ENCODE results near the gene CCNJL. TPM values are rescaled to one million over a fixed set of nuclear protein-coding genes. Genes with fewer than 3 reads are reported as not detected.

The CCNJL gene
- 0.28 TPM for polyA plus RNA-seq (2012; ENCODE audit: low read depth, missing spikeins)

DNA sequence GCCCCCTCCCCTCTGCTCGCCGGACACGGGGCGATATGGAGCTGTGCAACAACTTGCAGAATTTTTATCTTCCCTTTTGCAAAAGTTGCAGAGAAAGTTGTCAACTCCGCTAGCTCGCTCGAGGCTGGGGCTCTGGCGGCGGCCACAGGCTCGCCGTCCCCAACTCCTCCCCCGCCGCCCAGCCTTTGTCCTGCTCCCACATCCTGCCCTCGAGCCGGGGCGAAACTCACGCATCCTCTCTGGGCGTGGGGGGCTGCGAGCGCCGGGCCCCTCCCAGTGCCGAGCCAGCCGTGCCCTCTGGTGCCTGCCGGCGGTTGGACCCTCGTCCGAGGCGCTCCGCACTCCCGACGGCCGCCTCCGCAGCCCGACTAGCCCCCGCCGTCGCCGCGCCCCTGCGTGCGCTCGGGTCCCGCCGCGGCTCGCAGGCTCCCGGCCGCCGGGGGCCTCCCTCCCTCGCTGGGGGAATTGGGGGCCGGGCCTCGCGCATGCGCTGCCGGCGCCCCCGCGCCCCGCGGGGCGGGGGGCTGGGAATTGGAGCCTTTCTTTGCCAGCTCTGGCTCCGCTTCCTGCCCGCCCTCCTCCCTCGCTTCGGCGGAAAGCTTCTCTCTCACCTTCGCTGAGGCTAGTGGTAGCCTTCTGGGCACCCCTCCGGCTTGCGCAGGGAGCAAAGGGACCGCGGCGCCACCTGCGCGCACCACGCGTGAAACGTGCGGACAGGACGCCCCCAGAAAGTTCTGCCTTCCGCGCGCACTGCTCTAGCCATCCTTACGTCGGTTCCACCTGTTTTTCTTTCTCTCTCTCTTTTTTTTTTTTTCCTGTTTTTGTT lies at the start of gene CCNJL:
CCNJL (minus strand) TSS at position 431 of the 826 bp plus-strand sequence. CDS start 641 bp downstream, outside the sequence.
- no peak for TF ChIP-seq PAX5 (IDR thresholded peaks at IDR 0.05; ENCODE audit: insufficient read depth, low read length, severe bottlenecking)
- no peak for TF ChIP-seq POLR2A (IDR thresholded peaks at IDR 0.05; ENCODE audit: low read depth, low read length)
- no peak for TF ChIP-seq POLR2AphosphoS5 (IDR thresholded peaks at IDR 0.05; ENCODE audit: low read depth, low read length)
- no peak for TF ChIP-seq POU2F2 (IDR thresholded peaks at IDR 0.05; ENCODE audit: low read depth, low read length)
- TF ChIP-seq TAF1 (IDR thresholded peaks at IDR 0.05; ENCODE audit: low read depth, low read length), result no peak
- TF ChIP-seq SPI1 (IDR thresholded peaks at IDR 0.05; ENCODE audit: low read depth, low read length), result no peak
- FAIRE-seq (peak; percentile 61), DNase-seq (ENCODE audit: insufficient read length, low spot score) (peak; percentile 62)

DNA sequence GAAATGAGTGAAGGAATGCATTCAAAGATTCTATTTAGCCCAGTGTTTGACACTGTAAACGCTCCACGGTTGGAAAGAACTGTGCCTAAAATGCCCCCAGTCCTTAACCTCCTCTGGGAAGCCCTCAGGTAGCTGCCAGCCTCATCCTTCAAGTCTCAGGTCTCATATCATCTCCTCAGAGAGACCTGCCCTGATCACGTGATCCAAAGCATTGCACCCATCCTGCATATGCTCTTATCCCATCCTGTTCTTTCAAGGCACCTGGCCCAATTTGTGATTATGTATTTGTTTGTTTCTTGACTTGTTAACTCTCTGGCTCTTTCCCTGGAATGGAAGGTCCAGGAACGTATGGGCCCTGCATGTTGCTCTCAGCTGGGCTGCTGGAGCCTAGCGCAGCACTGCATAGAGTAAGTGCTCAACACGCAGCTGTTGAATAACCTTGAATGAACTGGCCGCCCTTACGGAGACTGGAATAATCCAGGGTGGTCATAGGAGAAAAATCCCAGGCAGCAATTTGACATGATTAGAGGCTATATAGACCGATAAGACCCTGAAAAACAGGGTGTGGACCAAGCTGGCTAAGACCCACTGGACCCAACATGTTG lies 49.4 kb upstream of the CCNJL start:
- no peak for FAIRE-seq
- no peak for DNase-seq (ENCODE audit: insufficient read length, low spot score)
- TF ChIP-seq POLR2AphosphoS5 (IDR thresholded peaks at IDR 0.05; ENCODE audit: low read depth, low read length) (no peak), PAX5 (IDR thresholded peaks at IDR 0.05; ENCODE audit: insufficient read depth, low read length, severe bottlenecking) (no peak), TAF1 (IDR thresholded peaks at IDR 0.05; ENCODE audit: low read depth, low read length) (no peak), SPI1 (IDR thresholded peaks at IDR 0.05; ENCODE audit: low read depth, low read length) (no peak), POLR2A (IDR thresholded peaks at IDR 0.05; ENCODE audit: low read depth, low read length) (no peak), POU2F2 (IDR thresholded peaks at IDR 0.05; ENCODE audit: low read depth, low read length) (no peak)

DNA sequence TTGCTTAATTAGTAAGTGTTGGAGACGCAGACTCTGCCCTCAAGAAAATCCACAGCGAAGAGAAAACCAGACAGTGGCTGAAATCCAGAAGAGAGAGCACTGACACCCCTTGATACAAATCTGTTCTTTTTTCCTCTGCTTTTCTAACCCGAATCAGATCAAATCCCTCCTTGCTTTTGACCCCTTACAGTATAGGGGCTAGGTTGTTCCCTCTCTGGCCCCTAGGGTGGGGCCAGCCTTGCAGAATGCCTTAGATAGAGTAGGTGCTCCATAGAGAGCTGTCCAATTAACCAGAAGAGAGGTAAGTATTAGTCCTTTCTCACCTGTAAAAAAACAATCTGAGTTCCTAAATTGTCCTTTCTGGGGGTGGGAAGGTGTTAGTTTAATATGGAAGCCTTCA lies 47.9 kb upstream of the CCNJL start:
- TF ChIP-seq TAF1 (IDR thresholded peaks at IDR 0.05; ENCODE audit: low read depth, low read length) (no peak), POU2F2 (IDR thresholded peaks at IDR 0.05; ENCODE audit: low read depth, low read length) (no peak), SPI1 (IDR thresholded peaks at IDR 0.05; ENCODE audit: low read depth, low read length) (no peak), POLR2A (IDR thresholded peaks at IDR 0.05; ENCODE audit: low read depth, low read length) (no peak), POLR2AphosphoS5 (IDR thresholded peaks at IDR 0.05; ENCODE audit: low read depth, low read length) (no peak), PAX5 (IDR thresholded peaks at IDR 0.05; ENCODE audit: insufficient read depth, low read length, severe bottlenecking) (no peak)

GRCh38 chr5:160359816-160360215 lies 47.5 kb upstream of the CCNJL start:
- TF ChIP-seq POLR2AphosphoS5 (IDR thresholded peaks at IDR 0.05; ENCODE audit: low read depth, low read length) (no peak), SPI1 (IDR thresholded peaks at IDR 0.05; ENCODE audit: low read depth, low read length) (no peak)
- no peak for FAIRE-seq
- no peak for DNase-seq (ENCODE audit: insufficient read length, low spot score)

More for the DNA sequence above, 47.9 kb upstream of the CCNJL start:
- no peak for FAIRE-seq
- DNase-seq (ENCODE audit: insufficient read length, low spot score), result no peak

- DNase-seq (ENCODE audit: insufficient read length, low spot score) (no peak), FAIRE-seq (no peak)
- TF ChIP-seq TAF1 (IDR thresholded peaks at IDR 0.05; ENCODE audit: low read depth, low read length) (no peak), POLR2AphosphoS5 (IDR thresholded peaks at IDR 0.05; ENCODE audit: low read depth, low read length) (no peak), POU2F2 (IDR thresholded peaks at IDR 0.05; ENCODE audit: low read depth, low read length) (no peak), POLR2A (IDR thresholded peaks at IDR 0.05; ENCODE audit: low read depth, low read length) (no peak), SPI1 (IDR thresholded peaks at IDR 0.05; ENCODE audit: low read depth, low read length) (no peak), PAX5 (IDR thresholded peaks at IDR 0.05; ENCODE audit: insufficient read depth, low read length, severe bottlenecking) (no peak)
Measured at GRCh38 chr5:160359242-160359641, 46.9 kb upstream of the CCNJL start.

DNA sequence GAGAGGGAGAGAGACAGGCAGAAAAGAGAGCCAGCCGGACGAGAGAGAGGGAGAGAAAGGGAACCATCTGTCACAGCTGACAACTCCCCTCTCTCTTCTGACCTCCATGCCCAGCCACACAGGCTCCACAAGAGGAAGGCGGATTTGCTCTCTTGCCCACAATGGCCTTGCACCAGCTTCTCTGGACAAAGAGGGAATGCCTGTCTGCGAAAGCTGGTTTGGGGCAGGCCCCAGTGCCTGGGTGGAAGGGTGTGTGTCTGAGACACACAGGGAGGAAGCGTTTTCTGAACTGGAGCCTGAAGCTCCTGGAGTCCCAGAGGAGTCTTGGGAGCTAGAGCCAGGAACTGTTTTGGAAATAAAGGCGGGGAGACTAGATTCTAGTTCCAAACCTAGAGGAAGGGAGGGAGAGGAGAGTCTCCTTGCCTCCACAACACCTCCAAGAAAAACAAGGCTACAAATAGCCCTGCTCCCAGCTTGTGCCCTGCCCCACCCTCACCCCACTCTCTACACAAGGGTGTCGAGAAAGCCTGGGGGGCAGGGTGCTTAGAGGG lies 45.6 kb upstream of the CCNJL start:
- FAIRE-seq, result no peak
- TF ChIP-seq TAF1 (IDR thresholded peaks at IDR 0.05; ENCODE audit: low read depth, low read length) (no peak), POLR2AphosphoS5 (IDR thresholded peaks at IDR 0.05; ENCODE audit: low read depth, low read length) (no peak), POLR2A (IDR thresholded peaks at IDR 0.05; ENCODE audit: low read depth, low read length) (no peak), POU2F2 (IDR thresholded peaks at IDR 0.05; ENCODE audit: low read depth, low read length) (no peak), SPI1 (IDR thresholded peaks at IDR 0.05; ENCODE audit: low read depth, low read length) (no peak), PAX5 (IDR thresholded peaks at IDR 0.05; ENCODE audit: insufficient read depth, low read length, severe bottlenecking) (no peak)
- no peak for DNase-seq (ENCODE audit: insufficient read length, low spot score)

GRCh38 chr5:160357394-160357793 lies 45.0 kb upstream of the CCNJL start:
- DNase-seq (ENCODE audit: insufficient read length, low spot score), result no peak
- no peak for TF ChIP-seq POU2F2 (IDR thresholded peaks at IDR 0.05; ENCODE audit: low read depth, low read length)
- no peak for TF ChIP-seq POLR2AphosphoS5 (IDR thresholded peaks at IDR 0.05; ENCODE audit: low read depth, low read length)
- no peak for TF ChIP-seq SPI1 (IDR thresholded peaks at IDR 0.05; ENCODE audit: low read depth, low read length)
- TF ChIP-seq POLR2A (IDR thresholded peaks at IDR 0.05; ENCODE audit: low read depth, low read length), result no peak
- no peak for TF ChIP-seq TAF1 (IDR thresholded peaks at IDR 0.05; ENCODE audit: low read depth, low read length)
- no peak for TF ChIP-seq PAX5 (IDR thresholded peaks at IDR 0.05; ENCODE audit: insufficient read depth, low read length, severe bottlenecking)
- no peak for FAIRE-seq

DNA sequence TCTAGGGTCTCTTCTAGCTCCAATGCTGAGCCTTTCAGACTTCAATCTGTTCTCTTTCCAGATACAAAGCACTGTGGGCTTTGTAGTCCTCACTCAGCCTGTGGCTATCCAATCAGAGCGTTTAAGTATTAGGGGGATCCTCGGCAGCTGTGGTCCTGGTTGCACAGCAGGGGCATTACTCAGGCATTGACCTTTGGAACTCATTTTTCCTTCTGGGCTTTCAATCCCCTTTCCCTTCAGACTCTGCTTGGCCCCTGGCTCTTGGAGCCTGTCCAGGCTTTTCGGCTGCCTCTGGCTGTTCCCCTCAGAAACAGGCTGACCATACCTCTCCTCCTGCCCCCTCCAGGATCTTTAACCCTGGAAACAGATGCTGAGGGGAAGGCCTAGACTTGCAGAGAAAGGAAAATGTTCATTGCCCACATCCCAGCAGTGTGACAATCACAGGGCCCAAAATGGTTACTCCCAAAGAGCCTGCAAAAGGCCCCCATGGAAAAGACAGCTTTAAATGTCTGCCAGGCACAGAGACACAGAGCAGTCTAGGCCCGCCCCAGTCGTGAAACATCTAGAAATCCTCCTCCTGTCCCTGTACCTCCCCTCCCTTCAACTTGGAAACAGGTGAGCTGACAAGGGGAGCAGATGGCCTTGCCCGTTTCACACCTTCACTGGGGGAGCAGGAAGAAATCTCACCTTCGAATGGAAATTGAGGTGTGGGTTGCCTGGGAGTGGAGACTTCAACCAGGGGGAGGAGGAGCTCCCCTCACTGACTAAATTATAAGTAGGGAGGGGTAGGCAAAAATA lies 44.4 kb upstream of the CCNJL start:
- DNase-seq (ENCODE audit: insufficient read length, low spot score), result no peak
- no peak for FAIRE-seq
- TF ChIP-seq PAX5 (IDR thresholded peaks at IDR 0.05; ENCODE audit: insufficient read depth, low read length, severe bottlenecking), result no peak
- TF ChIP-seq TAF1 (IDR thresholded peaks at IDR 0.05; ENCODE audit: low read depth, low read length), result no peak
- TF ChIP-seq POLR2A (IDR thresholded peaks at IDR 0.05; ENCODE audit: low read depth, low read length), result no peak
- TF ChIP-seq SPI1 (IDR thresholded peaks at IDR 0.05; ENCODE audit: low read depth, low read length), result no peak
- TF ChIP-seq POU2F2 (IDR thresholded peaks at IDR 0.05; ENCODE audit: low read depth, low read length), result no peak
- TF ChIP-seq POLR2AphosphoS5 (IDR thresholded peaks at IDR 0.05; ENCODE audit: low read depth, low read length), result no peak
